Retinal pigment epithelial cell (primary cell): ENCODE measurements around the gene ELL.
"Not testable (repeated sequence)": the region's sequence is repeated elsewhere in the genome, so short reads cannot be mapped to it uniquely, and the experiment has no call there.

Experiments used
- DNase-seq: peaks from one replicate; pipeline ENCODE4 v3.0.0-alpha.2; 2010; ENCODE audit warnings: low read depth
- H3K4me3 ChIP-seq: 2 replicates; pipeline ENCODE4 v1.5.1; 2011; ENCODE audit warnings: mild to moderate bottlenecking, low read length, control low read depth, moderate library complexity
- TF ChIP-seq, protein P1 (sequence below): conservative IDR thresholded peaks from 2 replicates; pipeline ENCODE4 v1.5.1; 2011; ENCODE audit warnings: low read depth, low read length, control low read depth, inconsistent platforms

The ELL gene

DNA sequence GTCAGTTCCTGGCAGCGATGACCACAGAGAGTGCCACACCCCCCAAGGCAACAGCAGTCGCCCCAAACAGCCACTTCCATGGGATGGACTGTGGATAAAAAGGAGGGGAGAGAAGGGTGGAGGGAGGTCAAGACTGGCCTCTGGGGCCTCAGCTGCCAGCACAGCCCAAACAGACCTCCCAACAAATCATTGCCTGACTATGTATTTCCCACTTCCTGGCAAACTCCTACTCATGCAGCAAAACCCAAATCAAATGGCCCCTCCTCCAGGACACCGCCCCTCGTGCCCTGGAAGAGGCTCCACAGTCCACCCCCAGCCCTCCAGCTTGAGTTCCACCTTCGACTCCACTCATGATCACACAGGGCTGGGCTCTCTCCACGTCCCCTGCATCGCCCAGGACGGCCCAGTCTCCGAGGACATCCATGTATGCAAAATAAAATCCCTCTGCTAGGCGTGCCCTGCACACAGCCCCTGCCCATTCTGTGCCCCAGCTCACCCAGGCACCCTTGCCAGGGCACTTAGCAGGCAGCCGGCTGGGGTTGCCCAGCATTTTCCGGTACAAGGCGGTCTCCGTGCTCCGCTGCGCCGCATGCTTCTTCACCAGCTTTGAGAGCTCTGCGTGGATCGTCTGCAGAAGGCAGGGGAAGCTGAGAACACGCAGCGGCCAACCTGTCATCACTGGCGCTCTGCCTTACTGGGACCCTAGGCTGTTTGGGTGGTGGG lies 10.5 kb upstream of the ELL start:
- no peak for DNase-seq
- H3K4me3 ChIP-seq = no peak overlapping the region
- TF ChIP-seq, protein P1, sequence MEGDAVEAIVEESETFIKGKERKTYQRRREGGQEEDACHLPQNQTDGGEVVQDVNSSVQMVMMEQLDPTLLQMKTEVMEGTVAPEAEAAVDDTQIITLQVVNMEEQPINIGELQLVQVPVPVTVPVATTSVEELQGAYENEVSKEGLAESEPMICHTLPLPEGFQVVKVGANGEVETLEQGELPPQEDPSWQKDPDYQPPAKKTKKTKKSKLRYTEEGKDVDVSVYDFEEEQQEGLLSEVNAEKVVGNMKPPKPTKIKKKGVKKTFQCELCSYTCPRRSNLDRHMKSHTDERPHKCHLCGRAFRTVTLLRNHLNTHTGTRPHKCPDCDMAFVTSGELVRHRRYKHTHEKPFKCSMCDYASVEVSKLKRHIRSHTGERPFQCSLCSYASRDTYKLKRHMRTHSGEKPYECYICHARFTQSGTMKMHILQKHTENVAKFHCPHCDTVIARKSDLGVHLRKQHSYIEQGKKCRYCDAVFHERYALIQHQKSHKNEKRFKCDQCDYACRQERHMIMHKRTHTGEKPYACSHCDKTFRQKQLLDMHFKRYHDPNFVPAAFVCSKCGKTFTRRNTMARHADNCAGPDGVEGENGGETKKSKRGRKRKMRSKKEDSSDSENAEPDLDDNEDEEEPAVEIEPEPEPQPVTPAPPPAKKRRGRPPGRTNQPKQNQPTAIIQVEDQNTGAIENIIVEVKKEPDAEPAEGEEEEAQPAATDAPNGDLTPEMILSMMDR = no peak

DNA sequence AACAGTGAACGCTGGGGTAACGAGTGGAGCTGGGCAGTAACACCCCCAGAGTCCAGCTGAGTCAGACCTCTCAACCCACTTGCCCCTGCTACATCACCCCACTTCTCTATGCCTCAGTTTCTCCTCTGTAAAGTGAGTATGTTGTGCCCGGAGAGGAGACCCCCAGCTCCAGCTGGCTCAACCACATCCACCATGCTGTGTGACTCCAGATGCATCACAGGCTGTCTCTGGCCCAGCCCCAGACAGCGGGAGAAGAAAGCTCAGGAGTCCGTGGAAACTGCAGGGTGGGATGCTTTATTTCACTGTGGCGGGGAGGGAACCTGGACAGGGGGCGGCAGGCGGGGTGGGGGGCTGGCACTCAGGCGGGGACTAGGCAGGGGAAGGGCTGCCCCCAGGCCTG lies 9.6 kb upstream of the ELL start:
- H3K4me3 ChIP-seq = no peak overlapping the region
- TF ChIP-seq, protein P1 = no peak
- DNase-seq = no peak

DNA sequence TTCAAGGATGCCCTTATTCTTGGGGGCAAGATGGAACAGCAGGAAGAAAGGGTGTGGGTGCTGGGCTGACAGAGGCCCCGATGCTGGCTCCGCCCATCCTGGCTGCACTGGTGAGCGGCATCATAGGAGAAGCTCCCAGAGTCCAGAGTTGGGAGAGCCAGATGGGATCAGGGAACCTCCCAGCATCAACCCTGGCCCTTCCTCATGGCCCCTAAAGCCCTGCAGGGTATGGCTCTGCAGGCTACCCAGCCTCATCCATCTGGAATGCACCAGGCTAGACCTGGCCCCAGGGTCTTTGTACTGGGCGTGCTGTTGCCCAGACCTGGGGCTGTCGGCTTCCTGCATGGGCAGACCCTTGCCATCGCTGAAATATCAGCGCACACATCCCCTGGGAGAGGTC lies 7.9 kb upstream of the ELL start:
- H3K4me3 ChIP-seq = no peak overlapping the region
- TF ChIP-seq, protein P1 = no peak
- no peak for DNase-seq

DNA sequence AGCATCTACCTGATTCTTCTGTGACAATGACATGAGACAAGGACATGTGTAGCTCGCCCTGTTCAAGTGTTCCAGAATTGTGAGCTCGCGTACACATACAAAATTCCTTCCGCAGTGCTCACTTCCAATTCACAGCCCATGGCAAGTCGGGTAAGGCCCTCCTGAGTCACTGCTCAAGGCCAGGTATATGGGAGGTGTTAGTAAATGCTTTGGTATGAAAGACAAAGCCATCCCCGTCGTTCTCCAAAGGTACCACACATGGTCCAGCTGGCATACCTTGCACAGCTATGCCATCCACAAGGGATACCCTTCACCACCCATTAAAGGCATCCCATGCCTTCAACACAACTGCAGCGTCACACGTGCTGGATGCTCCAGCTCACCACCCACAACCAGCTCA lies 4.4 kb upstream of the ELL start:
- no peak overlapping the region for H3K4me3 ChIP-seq
- TF ChIP-seq, protein P1 = no peak
- DNase-seq = no peak

DNA sequence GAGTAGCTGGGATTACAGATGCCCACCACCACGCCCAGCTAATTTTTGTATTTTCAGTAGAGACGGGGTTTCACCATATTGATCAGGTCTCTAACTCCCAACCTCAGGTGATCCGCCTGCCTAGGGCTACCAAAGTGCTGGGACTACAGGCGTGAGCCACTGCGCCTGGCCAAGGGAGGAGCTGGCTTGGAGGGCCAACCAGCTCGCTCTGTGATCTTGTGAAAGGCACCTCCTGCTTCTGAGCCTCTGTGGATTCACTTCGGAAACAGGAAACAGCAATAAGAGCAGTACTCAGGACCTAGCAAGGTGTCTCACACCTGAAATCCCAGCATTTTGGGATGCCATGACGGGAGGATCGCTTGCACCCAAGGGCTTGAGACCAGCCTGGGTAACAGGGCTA lies 2.0 kb upstream of the ELL start:
- no peak overlapping the region for H3K4me3 ChIP-seq
- TF ChIP-seq, protein P1 = no peak
- DNase-seq = no peak

DNA sequence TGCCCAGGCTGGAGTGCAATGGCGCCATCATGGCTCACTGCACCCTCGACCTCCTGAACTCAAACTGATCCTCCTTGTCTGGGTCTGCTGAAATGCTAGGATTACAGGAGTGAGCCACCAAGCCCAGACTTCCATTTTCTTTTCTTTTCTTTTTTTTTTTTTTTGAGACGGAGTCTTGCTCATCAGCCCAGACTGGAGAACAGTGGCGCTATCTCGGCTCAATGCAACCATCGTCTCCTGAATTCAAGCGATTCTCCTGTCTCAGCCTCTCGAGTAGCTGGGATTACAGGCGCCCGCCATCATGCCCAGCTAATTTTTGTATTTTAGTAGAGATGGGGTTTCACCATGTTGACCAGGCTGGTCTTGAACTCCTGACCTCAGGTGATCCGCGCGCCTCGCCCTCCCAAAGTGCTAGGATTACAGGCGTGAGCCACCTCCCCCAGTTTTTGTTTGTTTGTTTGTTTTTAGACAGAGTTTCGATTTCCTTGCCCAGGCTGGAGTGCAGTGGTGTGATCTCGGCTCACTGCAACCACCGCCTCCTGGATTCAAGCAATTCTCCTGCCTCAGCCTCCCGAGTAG lies 1.1 kb upstream of the ELL start:
- H3K4me3 ChIP-seq = peak overlapping the region; percentile 29
- not testable (repeated sequence) for DNase-seq

DNA sequence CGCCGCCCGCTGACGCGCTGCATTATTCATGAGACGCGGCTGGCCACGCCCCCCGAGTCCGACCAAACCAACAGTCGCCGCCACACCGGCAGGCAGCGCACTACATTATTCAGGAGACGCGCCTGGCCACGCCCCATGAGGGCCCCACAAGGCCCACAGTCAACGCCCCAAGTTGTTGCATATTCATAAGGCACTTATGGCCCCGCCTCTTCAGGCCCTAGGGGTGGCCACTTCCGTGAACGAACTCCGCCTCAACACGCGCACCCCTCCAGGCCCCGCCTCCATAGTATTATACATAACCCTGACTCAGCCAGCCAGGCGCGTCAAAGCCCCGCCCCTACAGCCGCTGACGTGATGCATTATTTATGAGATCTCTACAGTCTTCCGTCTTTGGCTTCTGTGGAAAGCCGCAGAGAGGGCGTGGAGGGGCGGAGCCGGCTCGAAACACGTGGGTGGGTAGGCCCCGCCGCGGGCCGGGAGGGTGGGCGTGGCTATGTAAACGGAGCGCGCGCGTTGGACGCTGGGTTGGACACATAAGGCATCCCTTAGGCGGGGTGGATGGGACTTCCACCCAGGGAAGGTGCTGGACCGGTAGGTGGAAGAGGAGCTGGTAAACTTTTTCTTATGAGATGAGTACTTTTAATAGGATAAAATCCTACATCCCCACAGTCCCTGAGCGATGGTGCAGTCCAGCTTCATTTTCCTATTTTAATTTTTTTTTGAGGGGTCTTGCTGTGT lies 423 bp upstream of the ELL start:
- peak; percentile 99 for DNase-seq
- TF ChIP-seq, protein P1 = no peak
- peak overlapping the region; percentile 85 for H3K4me3 ChIP-seq
